GM19463 (cell line): ENCODE measurements around the gene SHISA3.

Source experiments
- ATAC-seq: cut with Tn5 transposase; IDR thresholded peaks from one replicate; pipeline ENCODE4 v1.9.1; 2021; ENCODE audit warnings: mild to moderate bottlenecking, moderate library complexity; ENCODE audit not compliant: unreplicated experiment

Gene SHISA3

DNA sequence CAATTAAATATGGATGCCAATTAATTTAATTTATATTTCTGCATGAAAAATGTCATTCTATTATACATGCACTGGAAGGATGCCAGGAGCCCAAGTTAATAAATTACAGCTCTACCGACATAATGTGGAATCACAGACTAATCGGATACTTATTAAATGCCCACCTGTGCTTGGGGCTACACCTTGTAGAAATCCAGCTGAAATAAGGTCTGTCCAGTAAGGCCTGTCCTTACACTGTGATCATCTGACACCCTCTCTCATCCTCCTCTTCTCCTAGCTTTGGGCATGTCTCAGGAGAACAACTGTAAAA is 6.0 kb upstream of the SHISA3 start:
- no peak for ATAC-seq

DNA sequence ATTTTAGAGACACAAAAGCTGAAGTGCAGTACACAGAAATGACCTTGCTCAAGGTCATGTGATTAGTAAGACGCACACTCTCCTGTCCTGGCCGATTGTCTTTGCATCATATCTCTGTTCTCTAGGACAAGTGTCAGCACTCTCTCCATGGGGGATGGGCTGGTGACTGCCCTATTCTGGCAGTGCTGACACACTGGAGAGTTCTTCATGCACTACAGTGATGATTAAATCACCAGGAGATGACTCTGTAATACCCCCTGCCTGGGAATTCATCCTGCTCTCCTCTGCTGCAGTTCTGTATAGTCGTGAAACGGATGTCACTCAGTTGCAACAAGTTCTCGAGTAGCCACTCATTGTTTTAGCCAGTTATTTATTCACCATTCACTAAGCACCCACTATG is 5.3 kb upstream of the SHISA3 start:
- no peak for ATAC-seq

DNA sequence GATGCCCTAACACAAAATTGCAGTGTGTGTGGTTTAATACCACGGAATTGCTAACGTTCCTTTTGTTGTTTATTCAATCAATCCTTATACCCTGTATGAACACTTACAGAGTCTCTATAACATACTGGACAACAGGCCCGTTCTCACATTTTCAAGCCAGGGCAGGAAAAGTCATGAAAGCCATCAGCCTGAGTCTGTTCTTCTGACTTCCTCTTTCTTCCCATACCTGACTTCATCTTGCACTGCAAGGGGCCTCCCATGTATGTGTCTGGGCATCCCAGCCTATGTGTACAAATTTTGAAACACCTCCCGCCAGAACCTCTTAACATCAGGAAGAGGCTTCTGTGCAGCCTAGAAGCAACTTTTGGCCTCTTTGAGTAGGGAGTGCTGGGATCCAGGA is 4.9 kb upstream of the SHISA3 start:
- no peak for ATAC-seq

DNA sequence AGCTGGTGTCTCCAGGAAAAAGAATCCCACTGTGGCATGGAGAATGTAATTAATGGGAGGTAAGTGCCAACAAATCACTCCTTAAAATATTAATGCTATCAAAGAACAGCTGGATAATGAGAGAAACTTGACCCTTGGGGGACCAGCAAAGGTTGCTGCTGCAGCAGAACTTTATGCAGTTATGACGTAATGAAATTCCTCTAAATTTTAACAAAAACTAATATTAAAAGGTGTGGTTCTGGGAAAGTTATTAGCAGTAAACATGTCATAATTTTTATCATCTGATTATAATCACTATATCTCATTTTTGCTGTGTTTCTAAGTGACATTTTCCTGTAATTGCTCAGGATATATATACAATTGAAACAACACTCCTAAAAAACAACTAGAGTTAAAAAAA is 1.7 kb upstream of the SHISA3 start:
- no peak for ATAC-seq

DNA sequence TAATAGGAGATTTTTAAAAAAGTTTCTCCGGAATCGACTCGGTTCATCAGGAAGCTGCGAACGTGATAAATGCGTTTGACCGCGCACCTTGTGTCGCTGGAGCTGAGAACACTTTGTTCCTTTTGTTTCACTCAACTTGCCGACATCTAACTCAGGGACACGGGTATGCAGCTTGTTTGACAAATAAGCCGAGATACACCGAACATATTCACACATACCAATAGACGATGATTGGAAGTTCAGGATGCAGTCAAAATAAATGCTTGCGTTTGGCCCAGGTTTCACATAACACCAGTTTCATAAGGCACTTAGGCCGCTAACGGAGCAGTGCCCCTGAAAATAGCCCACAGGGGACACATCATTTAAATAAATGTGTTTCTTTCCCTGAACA is 932 bp upstream of the SHISA3 start:
- no peak for ATAC-seq

DNA sequence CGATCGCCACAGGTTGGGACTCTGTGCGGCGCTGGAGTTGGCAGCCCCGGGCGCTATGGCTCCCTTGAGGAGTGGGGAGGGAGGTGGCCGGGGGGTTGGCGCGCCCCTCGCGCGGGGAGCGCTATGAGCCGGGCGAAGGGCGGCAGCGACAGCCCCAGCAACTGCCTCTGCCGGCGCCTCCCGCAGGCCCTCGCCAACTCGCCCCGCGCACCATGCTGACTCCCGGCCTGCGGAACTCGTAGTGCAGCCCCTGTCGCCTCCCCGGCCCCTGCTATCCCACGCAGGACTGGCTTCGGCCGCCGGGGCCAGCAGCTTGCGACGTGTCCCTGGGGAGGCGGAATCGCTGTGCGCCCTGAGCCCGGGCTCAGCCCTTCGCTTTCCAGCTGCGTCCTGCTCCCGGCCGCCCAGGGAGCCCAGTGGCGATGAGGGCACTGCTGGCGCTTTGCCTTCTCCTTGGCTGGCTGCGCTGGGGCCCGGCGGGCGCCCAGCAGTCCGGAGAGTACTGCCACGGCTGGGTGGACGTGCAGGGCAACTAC is 415 bp downstream of the SHISA3 start:
- ATAC-seq: peak; percentile 26

DNA sequence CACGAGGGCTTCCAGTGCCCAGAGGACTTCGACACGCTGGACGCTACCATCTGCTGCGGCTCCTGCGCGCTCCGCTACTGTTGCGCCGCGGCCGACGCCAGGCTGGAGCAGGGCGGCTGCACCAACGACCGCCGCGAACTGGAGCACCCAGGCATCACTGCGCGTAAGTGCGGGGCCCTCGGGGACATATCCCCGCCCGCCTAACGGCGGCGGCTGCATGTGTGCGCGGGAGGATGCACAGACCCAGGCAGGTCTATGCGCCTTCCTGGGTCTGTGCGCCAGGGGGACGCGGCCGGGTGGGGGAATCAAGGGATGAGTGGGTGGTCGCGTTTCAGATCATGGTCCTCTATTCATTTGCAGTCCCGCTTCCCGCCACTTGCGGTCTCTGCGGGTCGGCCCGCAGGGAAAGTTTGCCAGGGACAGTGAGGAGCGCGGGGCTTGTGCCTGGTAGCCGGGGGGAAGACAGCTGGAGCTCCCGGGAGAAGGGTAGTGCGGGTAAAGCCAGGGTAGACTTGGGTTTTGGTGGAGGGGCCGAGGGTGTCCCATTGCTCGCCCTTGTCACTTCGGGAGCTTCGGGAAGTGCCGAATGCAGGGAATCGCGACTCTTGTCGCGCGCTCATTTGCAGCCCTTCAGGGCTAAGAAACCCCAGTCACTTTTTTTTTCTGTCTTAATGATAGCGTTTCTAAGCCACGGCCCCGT is 1.0 kb downstream of the SHISA3 start:
- peak; percentile 28 for ATAC-seq

DNA sequence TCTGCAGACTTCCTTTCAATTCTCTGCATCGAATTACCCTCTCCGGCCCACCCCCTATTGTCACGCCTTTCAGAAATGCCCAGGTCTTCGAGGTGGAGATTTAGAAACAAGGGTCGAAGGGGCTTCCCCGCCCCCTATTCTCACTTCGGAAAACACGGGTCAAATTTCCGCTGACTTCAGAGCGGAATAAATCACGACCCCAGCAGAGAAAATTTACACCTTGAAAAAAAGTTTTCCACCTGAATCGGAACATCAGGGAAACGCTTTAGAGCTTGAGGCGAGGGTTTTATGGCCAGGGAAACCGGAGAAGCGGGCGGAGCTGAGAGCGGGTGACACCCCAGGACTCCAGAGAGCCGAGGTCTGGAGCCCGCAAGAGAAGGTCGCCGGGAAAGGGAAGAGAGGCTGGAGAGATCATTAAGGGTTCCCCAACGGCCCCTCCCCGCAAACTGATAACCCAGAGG is 1.6 kb downstream of the SHISA3 start:
- ATAC-seq: no peak

DNA sequence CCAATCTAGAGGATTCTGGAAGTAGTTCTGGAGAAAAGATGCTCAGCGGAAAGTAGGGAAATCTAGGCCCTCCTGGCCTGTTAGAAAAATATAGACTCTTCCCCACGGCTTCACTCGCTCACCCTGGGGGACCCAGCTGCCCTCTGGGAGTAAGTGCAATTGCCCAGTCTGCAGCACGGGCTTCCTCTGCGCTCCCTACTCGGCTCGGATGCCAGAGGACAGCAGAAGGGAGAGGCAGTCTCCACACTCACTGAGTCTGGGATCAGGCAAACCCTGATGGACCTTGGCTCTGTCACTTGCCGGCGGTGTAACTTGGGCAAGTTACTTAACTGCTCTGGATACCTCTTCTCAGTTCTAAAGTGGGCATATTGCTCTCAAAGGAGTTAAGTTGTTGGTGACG is 2.1 kb downstream of the SHISA3 start:
- no peak for ATAC-seq

DNA sequence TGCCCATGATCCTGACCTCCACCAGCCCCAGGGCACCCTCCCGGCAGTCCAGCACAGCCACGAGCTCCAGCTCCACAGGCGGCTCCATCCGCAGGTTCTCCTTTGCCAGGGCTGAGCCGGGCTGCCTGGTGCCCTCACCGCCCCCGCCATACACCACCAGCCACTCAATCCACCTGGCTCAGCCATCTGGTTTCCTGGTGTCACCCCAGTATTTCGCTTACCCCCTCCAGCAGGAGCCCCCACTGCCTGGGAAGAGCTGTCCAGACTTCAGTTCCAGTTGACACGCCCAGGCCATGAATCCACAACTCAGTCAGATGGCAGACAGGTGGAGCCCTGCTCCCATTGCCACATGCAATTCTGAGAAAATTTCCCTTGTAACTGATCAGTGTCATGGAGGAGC is 3.9 kb downstream of the SHISA3 start:
- no peak for ATAC-seq

DNA sequence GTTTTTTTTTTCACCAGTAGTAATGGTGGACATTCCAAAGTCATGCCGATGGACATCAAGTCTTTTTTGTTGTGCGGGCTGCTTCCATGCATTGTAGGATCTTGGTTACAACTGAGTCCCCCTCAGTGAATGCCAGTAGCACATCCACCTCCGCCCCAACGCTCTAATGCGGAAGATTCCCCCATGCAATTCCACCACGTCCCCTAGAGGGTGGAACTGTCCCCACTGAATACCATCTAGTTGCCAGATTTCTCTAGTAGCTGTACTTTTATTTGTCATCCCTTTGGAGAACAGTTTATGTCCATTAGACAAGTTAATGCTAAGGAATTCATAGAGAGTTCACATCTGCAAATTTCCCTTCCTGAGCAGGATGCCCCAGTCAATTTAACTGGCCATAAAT is 6.7 kb downstream of the SHISA3 start:
- no peak for ATAC-seq

DNA sequence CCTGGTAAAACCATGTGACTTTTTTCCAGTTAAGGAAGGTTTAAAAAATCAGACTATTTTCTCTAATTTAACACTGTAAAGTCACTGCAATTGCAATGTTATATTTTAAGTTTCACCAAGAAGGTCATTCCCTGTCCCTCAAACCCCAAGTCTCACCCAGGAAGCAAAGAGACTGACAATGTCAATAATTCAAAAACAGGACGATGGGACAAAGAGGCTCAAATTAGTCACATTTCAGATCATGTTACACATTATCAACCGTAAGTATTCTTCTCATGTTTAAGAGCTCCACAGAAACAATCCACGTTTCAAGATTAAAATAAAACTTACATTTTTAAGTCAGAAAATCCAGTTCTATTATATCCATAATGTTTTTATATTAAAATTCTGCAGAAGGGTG is 13.2 kb downstream of the SHISA3 start:
- no peak for ATAC-seq

DNA sequence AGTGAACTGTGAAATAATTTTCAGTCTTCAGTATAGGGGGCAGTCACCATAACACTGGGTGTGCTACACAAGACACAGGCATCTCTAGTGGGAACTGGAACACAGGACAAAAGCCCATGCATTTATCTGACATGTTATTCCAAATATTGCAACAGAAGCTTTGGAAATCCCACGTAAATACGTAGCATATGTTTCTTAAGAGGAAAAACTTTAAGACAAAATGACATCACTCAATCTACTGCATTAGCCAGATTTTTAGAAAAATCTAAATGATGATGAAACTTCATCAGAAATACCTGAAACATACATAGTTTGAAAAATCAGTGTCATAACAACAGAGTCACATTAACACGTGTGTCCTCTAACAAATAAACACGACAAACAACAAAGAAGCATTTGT is 14.5 kb downstream of the SHISA3 start:
- no peak for ATAC-seq

DNA sequence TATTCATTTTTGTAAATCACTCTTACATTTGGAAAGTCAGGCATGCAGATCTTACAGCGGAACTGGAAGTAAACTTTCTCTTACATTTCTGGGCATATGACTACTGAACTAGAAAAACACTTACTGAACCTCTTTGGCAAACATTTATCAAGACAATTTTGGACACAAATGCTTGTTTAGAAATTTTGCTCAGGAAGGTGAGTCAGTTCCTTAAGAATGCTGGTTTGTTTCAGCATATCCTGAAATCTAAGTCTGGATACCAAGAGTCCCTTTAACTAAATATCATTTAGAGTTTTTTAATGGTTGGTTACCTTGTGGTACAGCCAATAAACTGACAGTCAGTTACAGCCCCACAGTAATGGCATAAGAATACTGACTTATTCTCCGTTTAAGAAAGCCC is 15.0 kb downstream of the SHISA3 start:
- ATAC-seq: no peak

DNA sequence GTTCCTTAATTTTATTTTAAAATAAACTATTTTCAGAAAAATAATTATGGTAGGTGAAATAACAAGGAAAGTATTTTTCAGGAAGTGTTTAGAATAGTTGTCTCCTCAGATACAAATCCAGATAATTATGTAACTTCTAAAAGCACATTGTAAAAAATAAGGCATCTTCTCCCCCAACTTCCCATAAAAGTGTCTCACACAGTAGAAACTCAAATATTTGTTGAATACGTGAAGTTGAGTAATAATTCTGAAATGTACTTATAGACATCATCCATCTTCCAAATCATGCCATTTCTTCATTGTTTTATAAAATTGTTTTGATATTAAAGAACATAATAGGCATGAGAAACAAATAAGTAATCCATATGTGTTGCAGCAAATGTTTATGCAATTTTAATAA is 18.0 kb downstream of the SHISA3 start:
- no peak for ATAC-seq

DNA sequence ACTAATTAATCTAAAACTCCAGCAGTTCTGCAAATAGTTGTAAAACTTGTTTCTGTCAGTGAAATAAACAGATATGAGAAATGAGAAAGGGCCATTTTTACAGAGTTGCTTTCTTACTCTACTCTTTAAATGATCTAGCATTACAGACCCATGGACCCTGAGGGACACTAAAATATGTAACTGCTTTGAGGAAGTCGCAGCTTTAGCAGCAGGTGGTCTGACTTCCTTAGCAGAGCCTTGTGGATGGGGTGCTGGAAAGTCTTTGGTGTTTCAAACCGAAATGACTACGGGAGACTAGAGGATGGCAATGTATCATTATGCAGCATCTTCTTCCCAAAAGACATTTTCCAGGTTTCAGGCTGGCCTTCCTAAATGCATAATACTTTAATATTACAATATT is 18.7 kb downstream of the SHISA3 start:
- no peak for ATAC-seq

DNA sequence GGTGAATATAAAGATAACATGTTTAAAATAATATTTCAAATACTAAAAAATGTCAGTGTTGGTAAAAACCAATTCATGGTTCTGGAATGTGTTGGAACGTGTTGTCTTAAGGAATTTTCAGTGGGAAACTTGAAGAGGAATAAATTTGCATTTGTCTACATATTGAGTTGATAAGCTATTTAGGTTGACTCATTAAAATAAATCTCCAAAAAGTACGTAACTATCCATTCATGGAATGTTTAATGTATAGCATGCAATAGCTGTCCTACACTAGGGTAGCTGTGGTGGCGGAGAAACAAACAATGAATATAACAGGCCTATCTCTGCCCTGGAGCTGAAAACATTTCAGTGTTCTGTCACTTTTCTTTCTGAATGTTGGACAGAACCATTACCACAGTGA is 20.3 kb downstream of the SHISA3 start:
- no peak for ATAC-seq

DNA sequence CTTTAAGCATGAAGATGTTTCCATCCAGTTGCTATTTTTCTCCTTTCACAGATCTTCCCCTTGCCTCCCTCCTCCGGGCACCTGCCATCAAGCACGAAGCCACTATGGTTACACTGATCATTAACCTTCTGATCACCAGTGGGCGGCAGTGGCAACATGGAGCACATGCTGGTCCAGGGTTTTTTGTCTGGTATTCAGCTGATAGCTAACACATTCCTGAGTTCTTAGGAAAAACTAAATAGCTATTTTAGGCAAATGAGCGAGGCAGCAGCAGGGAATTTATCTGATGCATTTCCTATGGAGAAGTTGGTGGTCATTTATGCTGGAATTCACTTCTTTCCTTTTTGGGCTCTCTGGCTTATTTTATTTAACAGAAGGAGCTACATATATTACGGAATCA is 22.9 kb downstream of the SHISA3 start:
- ATAC-seq: no peak

DNA sequence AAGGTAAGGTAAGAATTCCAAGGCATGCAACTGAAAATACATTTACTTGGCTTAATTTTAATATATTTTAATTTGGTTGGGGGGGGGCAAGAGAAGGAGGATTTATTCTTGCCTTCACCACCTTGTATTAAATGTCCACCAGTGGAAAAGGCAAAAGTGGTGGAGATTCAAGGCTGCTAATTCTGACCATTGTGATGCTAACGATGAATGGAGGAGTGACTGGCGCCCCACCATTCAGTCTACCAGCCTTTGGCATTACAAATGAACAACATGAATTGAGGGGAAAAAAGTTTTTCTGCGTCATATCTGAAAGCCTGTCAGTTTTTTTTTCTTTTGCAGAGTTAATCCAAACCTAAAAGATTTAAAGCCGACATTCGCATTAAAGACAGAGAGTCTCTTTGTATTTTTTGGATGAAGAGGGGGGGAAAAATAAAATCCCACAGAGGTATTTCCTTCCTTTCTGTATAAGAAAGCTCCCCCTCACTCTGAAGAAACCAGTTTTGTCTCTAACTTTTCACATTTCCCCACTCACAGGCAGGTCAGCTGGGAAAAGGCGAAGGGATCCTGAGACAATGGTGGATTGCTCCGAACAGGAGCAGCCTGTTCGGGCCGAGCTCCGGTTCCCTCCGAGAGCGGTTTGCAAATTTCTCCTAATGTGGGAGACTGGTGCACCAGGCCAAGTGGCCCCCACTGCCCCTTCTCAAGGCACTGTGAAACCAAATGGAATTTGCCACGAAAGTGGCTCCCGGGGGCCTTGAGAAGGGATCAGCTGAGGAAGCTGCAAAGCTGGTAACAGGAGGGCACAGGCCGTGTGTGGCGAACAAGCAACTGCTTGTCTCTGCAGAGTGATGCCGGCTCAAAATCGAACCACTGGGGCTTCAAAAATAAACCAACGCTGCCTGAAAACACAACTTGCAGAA is 28.1 kb downstream of the SHISA3 start:
- ATAC-seq: no peak

DNA sequence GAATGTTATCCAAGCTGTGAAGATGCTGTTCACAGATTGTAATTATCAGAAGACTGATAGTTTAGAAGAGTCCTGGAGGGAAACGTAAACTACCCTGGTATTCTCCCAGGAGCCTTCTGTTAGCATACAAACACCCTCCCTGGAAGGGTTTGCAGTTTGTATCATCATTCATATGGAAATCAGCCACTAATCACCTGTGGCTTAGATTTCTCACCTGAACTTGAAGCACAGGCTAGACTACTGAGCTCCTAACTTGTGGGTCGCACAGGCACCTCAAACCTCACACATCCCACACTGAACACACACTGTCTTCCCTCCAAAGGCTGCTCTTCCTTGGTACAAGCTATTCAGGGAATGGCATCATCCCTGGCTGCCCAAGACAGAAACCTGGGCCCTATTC is 30.7 kb downstream of the SHISA3 start:
- ATAC-seq: no peak

DNA sequence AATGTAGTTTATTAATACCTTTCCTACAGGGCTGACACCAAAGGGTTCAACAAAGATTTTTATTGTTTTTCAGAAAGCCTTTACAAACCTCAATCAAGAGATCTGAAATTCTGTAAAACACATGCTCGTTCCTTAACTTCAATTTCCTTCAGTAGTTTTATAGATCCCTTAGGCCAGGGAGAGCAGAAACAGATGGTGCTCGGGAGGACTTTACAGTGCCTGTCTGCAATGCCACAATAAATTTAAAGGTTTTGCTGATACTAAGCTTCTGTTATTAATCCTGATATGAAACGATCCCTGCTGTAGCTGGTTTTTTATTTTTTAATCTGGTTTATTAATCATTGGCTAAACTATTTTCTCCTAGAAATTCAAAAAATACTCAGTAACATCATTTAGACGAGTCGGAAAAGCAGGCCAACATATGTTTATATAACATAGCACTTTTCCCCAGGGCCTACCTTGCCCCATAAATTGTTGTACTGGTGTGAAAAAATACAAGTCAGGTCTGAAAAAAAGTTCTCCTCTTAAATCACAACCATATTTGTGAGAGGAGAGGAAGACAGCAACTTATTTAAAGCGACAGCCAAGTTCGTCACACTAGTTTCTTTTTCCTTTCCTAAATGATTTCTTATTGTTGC is 39.8 kb downstream of the SHISA3 start:
- no peak for ATAC-seq

DNA sequence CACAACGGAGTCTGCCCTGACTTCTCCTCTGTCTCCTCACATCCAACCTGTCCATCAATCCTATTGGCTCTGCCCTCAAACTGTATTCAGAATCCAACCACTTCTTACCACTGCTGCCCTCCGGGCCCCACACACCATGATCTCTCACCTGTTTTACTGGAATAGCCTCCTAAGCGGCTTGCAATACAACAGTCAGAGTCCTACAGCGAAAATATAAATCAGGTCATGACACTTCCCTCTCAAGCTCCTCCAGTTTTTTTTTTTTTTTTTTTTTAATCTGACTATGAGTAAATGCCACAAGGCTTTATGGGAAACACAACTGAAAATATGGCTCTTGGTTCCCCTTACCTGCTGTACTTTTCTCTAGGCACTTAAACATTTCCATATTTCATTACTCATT is 42.8 kb downstream of the SHISA3 start:
- ATAC-seq: no peak
